ENCODE measurements around the gene PRTFDC1.
A peak's percentile ranks its signal among the peaks of the same experiment; 100 is the strongest.
"Not testable (repeated sequence)": the region's sequence is repeated elsewhere in the genome, so short reads cannot be mapped to it uniquely, and the experiment has no call there.

PRTFDC1 gene

DNA sequence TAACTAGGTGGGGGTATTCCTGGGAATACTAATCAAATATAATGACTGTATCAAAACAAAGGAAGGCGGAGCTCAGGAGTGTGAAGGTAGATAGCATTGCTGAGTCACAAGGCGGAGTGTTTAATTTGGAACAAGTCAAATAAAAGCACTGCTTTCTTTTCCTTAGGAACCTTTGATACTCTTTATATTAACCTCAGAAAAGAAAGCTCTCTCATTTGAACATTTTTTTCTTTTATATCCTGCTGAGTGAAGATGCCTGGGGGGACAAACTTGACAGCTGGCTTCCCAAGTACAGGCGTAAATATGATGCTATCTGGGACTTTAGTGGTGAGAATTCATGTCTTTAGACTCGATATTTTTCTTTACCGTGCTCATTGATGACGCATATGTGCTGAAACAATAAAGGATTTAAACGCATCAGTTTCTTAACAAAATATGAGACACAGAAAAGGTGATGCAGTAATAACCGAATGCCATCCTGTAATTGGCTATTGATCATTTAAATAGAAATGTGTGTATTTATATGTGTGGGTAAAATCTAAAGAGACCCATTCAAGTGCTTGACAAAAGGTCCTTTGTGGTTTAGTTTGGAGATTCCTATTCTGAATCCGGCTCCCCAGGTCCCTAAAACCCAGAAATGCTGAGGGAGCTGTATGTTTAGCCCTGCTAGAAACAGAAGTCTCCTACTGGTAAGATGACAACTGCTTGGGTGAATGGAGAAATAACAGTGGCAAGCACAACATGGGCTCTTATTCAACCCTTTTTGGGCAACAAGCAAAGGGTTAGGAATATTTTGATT lies 102.7 kb downstream of the PRTFDC1 start:
- DNase-seq (ENCODE audit: low read depth in 4 of 4, low spot score in 1 of 4), result no peak

DNA sequence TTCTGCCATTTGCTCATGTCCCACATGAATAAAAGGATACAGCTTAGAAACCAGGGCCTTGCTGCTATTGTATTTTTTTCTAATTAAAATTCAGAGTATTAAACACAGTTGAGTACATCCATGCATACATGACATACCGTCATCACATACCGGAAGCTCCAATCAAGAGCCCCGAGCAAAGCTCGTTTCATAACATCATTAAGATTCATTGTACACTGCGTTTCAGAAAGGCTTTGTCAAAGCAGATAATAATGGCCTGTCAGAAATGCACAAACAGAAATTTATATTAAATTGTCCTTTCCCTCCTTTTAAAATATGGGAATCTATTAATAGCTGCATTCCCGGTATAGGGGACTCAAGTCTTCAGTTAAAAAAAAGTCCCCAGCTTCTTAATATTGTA lies 103.4 kb downstream of the PRTFDC1 start:
- DNase-seq (ENCODE audit: low read depth in 4 of 4, low spot score in 1 of 4), result no peak

DNA sequence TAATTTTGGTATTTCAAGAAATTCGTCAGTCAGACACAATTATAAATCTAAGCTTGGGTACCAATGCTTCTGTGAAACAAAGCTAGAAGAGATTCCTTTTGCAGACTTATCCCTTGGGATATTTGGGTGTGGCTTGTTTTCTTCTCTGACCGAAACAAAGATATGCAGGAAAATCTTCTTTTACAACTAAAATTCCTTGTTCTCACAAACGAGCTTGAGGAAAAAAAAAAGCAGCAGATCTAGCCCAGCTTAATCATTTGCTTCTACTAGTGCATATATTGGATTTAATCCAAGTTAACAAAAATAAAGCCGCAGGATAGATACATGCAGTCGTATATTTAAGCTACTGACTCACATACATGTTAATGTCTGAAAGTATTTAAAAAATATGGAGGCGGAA lies 104.2 kb downstream of the PRTFDC1 start:
- DNase-seq (ENCODE audit: low read depth in 4 of 4, low spot score in 1 of 4), result no peak

DNA sequence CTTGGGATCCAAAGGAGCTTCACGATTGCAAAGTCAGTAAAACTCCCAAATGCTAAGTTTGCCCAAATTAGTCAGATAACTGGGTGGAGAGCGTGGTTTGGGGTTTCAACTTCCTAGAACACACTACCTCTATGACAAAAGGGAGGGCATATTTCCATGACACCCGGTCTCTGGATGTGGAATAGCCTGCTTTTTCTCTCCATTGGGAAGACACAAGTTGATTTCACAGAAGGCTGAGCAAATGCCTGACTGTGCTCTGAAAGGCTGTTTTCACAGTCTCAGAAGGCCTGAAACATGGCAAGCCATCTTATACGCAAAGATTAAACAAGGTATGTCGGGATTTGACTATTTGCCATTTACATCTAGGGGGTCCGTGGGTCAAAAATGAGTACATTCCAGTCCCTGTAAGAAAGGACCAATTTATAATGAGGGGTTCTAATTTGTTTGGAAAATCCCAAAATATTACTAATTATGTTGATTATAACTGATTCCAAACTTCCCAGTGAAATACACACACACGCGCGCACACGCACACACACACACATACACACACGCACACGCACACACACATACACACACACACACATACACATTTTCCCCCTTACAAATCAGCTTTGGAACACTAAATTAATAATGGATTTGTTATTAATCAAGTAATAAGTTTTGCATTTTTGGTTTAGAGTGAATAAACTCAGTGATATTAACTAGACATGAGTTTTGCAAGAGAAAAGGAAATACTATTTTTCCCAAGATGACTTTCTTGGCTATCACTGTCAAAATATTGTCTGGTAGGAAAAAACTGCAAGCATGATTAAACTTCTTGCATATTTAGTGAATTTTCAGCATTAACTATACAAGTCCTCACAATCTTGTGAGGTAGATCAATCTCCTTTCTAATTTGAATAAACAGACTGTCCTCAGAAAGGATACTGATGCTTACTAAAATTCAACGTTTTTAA lies 105.0 kb downstream of the PRTFDC1 start:
- no peak for DNase-seq (ENCODE audit: low read depth in 4 of 4, low spot score in 1 of 4)

DNA sequence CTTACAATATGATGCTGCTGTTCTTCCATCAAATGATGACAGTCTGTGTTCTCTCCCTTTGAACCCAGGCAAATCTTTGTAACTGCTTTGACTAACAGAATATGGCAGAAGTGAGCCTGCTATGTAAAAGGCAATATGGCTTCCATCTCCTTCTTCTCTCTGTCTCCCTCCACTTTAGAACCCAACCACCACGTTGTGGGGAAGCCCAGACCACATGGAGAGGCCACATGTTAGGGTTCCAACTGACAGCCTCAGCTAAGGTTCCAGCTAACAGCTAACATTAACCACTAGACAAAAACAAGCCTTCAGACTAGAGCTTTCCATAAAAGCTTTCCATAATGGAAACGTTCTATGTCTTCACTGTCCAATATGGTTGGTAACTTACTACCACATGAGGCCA lies 107.7 kb downstream of the PRTFDC1 start:
- no peak for DNase-seq (ENCODE audit: low read depth in 4 of 4, low spot score in 1 of 4)

DNA sequence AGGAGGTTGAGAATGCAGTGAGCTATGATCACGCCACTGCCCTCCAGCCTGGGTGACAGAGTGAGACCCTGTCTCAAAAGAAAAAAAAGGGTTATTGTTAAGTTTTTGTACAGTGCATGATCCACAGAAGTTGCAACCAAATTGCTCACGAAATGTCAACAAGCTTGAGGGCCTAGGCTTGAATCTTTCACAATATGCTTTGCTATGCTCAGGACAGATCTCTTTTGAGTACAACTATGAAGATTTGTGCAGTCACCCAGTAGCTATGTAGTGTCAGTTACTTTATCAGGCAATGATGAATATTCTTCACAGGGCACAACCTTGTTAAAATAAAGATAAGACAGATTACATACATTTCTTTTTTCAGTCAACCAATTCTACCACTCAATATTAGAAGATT lies 109.2 kb downstream of the PRTFDC1 start:
- no peak for DNase-seq (ENCODE audit: low read depth in 4 of 4, low spot score in 1 of 4)

DNA sequence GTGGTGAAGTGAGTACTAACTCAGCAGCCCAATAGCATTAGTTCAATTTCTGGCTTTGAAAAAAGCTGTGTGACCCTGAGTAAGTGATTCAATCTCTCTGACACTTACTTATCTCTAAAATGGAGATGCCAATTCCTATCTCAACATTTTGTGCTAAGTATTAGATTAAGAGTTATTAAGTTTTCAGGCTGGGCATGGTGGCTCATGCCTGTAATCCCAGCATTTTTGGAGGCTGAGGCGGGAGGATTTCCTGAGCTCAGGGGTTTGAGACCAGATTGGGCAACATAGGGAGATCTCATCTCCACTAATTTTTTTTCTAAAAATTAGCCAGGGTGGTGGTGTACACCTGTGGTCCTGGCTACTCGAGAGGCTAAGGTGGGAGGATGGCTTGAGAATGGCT lies 109.5 kb downstream of the PRTFDC1 start:
- no peak for DNase-seq (ENCODE audit: low read depth in 4 of 4, low spot score in 1 of 4)

DNA sequence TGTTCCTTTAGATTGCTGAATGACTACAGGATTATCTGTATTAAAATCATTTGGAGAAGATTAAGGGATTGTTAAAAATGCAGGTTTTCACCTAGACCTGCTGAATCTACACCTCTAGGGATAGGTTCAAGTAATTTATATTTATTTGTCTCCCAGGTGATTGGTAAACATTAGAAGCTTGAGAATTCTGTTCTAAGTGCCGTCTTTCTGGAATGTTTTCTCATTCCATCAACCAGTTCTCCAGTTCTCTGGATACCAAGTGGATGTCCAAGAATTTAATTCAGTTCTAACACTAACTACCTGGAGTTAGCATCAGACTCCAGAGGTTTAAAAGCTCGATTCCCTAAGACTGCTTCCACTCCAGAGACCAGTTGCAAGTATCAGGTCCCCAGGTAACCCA lies 110.9 kb downstream of the PRTFDC1 start:
- no peak for DNase-seq (ENCODE audit: low read depth in 4 of 4, low spot score in 1 of 4)

DNA sequence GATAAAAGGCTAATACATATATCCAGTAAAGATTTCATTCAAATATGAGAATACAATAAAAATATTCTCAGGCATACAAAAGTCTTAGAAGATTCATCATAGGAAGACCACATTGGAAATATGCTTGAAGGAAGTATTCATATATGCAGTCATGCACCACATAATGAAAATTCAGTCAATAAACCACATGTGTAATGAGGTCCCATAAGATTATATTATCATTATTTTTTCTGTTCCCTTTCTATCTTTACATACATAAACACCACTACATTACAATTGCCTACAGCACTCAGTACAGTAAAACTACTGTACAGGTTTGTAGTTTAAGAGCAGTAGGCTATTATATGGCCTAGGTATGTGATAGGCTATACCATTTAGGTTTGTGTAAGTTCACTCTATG lies 111.6 kb downstream of the PRTFDC1 start:
- no peak for DNase-seq (ENCODE audit: low read depth in 4 of 4, low spot score in 1 of 4)

DNA sequence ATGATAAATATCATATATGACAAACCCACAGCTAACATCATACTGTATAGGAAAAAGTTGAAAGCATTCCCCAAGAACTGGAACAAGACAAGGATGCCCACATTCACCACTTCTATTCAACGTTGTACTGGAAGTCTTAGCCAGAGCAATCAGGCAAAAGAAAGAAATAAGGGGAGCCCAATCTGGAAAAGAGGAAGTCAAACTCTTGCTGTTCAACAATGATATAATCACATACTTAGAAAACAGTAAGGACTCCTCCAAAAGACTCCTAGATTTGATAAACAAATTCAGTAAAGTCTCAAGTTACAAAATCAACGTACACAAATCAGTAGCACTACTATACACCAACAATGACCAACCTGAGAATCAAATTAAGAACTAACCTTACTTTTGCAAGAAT lies 114.6 kb downstream of the PRTFDC1 start:
- DNase-seq (ENCODE audit: low read depth in 4 of 4, low spot score in 1 of 4), result not testable (repeated sequence)

DNA sequence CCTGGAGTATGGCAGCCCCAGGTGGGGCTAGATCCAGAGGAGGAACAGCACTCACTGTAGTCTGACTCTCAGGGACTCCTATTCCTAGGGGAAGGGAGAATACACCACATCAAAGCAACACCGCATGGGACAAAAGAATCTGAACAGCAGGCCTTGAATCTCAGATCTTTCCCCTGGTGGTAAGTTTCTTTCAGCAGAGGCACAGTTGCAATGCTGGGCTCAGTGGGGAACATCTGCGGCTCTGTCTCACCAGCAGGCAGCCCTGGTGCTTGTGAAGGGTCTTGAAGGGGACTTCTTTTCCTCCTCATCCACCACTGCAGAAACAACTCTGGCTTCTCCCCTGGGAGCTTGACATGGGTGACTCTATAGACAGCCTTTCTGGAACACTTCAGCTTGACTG lies 117.5 kb downstream of the PRTFDC1 start:
- no peak for DNase-seq (ENCODE audit: low read depth in 4 of 4, low spot score in 1 of 4)

DNA sequence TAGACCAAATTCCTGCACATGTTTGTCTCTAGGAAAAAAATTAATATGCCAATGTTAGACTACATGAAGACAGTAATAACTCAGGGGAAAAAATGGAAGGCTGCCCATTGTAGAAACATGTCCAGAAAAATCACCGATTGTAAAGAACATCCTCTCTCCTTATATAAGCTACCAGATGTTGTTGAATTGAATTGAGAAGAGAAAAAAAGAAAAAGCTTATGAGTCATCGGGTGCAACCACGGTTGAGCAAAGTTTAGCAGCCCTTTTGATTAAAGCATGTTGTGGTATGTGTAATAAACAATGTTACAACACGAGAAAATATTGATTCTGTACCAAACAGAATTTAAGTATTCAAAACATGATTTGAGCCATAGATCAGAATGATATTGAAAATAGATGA lies 126.4 kb downstream of the PRTFDC1 start:
- DNase-seq (ENCODE audit: low read depth in 4 of 4, low spot score in 1 of 4), result no peak

DNA sequence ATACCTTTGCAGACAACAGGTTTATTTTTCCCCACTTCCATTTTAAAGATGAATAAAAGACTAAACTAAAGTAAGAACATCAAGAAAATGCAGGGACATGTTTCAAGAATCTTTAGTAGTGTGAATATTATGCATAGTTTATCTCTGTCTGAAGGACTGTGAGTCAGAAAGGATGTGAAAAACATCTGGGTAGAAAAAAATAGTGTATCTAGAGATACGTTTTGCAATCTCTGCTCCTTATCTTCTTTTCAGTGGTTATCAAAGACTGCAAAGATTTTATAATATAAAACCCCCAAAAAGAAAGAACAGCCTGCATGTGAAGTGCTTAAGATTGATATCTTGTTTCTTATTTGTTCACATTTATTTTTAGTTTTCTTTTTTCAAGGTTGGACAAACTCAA lies 126.9 kb downstream of the PRTFDC1 start:
- DNase-seq (ENCODE audit: low read depth in 4 of 4, low spot score in 1 of 4), result no peak

DNA sequence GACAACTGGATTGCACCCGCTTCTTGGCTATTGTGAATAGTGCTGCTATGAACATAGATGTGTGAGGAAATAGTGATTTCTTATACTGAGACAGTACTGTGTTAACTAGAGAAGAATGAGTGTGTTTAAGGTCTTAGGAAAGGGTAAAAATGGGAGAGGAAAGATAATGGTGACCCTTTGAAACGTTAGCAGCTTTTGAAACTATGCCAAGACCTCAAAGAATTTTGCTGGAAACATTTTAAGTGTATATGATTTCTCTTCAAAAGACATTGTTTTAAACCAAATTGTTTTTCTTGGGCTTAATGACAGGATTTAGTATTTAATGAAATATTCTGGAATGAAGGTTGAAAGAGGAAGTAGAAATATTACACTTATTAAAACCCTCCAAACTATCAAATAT lies 127.9 kb downstream of the PRTFDC1 start:
- DNase-seq (ENCODE audit: low read depth in 4 of 4, low spot score in 1 of 4), result no peak

DNA sequence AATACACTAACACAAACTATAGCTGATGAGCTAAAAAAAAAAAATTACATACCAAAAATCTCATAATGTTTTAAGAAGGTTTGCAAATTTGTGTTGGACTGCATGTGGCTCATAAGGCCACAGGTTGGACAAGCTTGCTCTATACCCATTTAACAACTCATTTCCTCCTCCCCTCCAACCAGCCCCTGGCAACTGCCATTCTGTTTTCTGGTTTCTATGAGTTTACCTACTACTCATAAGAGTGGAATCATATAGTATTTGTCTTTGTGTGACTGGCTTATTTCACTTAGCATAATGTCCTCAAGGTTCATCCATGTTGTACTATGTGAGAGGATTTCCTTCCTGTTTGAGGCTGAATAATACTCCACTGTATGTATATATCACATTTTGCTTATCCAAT lies 128.3 kb downstream of the PRTFDC1 start:
- DNase-seq (ENCODE audit: low read depth in 4 of 4, low spot score in 1 of 4), result no peak

DNA sequence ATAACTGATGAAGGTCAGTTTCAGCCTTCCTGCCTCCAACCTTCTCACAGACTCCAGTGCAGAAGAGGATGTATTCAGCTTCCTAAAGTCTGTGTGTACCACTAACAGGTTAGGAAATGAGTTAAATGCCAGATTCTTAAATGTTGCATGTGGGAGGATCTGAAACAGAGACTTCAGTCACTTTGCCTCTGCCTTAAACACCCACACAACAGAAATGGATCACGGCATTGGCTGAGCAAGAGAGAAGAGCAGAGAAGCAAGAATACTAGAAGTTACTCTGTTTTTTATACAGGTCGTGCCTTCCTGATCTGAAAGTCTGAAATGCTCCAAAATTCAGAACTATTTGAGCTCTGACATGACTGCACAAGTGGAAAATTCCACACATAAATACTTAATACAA lies 129.8 kb downstream of the PRTFDC1 start:
- peak in 2 of 4 experiments; percentile 7 to 8 for DNase-seq (ENCODE audit: low read depth in 4 of 4, low spot score in 1 of 4)

DNA sequence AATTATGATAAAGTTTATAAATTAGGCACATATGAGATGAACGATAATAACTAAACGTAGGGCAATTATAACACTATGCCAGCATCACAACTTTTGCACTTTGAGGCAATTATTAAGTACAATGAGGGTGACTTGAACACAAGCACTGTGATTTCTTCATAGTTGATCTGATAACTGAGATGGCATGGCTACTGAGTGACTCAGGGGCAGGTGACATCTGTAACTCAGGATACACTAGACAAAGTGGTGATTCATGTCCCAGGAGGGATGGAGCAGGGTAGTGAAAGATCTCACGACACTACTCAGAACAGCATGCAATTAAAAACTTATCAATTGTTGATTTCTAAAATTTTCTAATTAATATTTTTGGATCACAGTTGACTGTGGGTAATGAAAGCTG lies 130.4 kb downstream of the PRTFDC1 start:
- DNase-seq (ENCODE audit: low read depth in 4 of 4, low spot score in 1 of 4), result no peak

DNA sequence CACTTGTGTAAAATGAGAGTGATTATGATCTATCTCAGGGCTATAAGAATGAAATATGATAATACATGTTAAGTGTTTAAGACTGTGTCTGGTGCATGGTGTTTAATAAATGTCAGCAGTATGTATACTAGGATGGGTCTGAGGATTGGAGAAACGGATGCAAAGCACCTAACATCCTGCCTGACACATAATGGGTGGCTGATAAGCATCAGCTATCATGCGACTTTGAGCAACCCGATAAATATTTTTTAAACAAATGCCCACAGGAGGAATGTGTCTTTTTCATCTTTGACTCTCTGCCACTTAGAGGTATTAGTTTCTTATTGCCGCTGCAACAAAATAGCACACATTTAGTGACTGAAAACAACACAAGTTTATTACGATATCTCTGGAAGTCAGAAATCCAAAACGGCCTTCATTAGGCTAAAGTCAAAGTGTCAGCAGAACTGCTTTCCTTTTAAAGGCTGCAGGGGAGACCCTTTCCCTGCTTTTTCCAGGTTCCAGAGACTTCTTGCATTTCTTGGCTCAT lies 135.5 kb downstream of the PRTFDC1 start:
- DNase-seq (ENCODE audit: low read depth in 4 of 4, low spot score in 1 of 4), result no peak

DNA sequence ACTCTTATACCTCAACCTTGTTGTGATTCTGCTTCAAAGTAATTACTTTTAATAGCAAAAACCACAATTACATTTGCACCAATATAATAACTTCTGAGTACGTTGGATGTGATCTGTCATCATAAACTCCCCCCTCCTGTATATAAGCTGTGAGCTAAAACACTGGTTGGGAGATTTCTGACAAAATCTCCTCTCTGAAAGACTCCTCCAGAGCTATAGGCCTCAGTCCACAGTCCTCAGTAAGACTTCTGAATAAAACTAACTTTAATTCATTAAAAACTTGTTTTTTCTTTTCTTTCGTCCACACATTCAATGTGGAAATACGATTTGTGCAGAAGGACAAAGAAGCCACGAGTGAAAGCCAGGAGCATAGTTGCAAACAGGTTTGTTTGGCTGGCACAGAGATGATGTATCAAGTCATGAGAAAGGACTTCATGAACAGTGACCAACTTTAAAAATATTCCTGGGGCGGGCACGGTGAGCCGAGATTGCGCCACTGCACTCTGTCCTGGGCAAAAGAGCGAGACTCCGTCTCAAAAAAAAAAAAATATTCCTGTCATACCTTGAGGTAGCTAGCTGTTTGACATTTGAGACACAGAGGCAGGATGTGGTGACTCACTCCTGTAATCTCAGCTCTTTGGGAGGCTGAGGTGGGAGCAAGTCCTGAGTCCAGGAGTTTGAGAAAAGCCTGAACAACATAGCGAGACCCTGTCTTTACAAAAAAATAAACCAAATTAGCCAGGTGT lies 137.7 kb downstream of the PRTFDC1 start:
- peak in 1 of 4 experiments; percentile 7 for DNase-seq (ENCODE audit: low read depth in 4 of 4, low spot score in 1 of 4)

DNA sequence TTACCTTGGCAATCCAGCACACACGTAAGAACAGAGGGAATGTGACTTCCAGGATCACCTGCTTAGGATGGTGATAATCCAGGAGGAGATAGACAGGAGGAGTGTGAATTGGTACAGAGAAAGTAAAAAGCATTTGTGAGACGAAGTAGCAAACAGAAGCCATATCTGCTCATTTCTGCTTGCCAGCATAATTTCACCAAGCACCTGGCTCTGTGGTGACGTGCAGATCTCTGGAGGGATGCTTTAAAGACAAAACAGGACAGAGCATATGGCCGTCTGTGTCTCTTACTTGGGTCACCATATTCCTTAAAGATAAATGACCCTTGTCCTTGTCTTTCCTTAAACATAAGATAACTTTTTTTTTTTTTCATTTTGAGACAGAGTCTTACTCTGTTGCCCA lies 138.6 kb downstream of the PRTFDC1 start:
- no peak for DNase-seq (ENCODE audit: low read depth in 4 of 4, low spot score in 1 of 4)

DNA sequence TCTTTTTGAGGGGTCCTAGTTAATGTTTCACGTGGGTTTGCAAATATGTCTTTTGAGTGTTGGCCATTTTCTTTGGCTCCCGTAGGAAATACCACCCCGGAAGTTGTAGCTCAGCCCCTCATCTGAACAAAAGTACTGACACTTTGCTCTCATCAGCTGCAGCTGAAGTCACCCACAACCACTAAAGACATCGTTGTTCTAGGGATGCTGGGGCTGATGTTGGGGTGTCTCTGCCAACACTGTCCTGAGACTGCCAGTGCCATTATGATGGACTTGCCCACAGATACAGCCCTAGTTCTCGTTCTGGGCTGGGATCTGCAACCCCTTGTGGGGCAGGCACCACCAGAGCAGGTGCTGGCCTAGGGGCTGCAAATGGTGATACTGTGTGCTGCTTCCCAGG lies 146.1 kb downstream of the PRTFDC1 start:
- DNase-seq (ENCODE audit: low read depth in 4 of 4, low spot score in 1 of 4), result no peak

All from stimulated activated CD4-positive, alpha-beta T cell treated with anti-CD3 and anti-CD28 coated beads, Interleukin-1b, Interleukin-23, amount 100 ng/mL, for 24 hours (primary cell).